ENCODE measurements around the gene COA8. TPM values are rescaled to one million over a fixed set of nuclear protein-coding genes. Genes with fewer than 3 reads are reported as not detected.

COA8 gene
- total and polyA plus RNA-seq, 2 of the 4 experiments (the other 2 are of a cell fraction): 12.2 to 21.1 TPM

GRCh38 chr14:103560691-103561090 lies 2.1 kb upstream of the COA8 start:
- H3K14ac ChIP-seq (replicated peaks; ENCODE audit: low read depth, low read length): 0 out of 2 replicates have a peak overlapping the region, but pooled peaks have one; percentile 43
- TF ChIP-seq RAD21 (IDR thresholded peaks at IDR 0.05; ENCODE audit: low read length) (no peak), MAZ (IDR thresholded peaks at IDR 0.05; ENCODE audit: borderline replicate concordance, low read depth, low read length) (no peak), CEBPB (IDR thresholded peaks at IDR 0.05; ENCODE audit: low read depth, low read length) (no peak), USF2 (IDR thresholded peaks at IDR 0.05; ENCODE audit: low read depth, low read length) (no peak), RCOR1 (IDR thresholded peaks at IDR 0.05; ENCODE audit: insufficient replicate concordance, low read length) (no peak)
- no peak overlapping the region for H4K8ac ChIP-seq (ENCODE audit: low read depth in 2 of 2, low read length in 2 of 2)
- ATAC-seq (ENCODE audit: low read depth) (no peak), DNase-seq (no peak)
- H3K56ac ChIP-seq (ENCODE audit: extremely low read depth, insufficient read depth, low read length): no peak overlapping the region
- peaks cover 22 to 62% of the 10 kb centered on the region in 2 experiments for H3K79me1 ChIP-seq (ENCODE audit: low read depth in 1 of 2, low read length in 2 of 2)
- no peaks in the 10 kb centered on the region for H3K27me3 ChIP-seq (ENCODE audit: control insufficient read depth, insufficient read depth, low read length)
- no peak overlapping the region for H3K27ac ChIP-seq (ENCODE audit: insufficient read depth, low read length)
- no peak overlapping the region for H2AK9ac ChIP-seq (replicated peaks; ENCODE audit: low read depth, low read length, poor library complexity)
- POLR2A ChIA-PET (ENCODE audit: unreplicated experiment): no interaction called here
- no peak overlapping the region for H3K18ac ChIP-seq (ENCODE audit: low read depth, low read length)
- H2AK5ac ChIP-seq (ENCODE audit: low read depth, low read length): no peak overlapping the region
- H2BK5ac ChIP-seq (ENCODE audit: low read depth, low read length, poor library complexity, severe bottlenecking): no peak overlapping the region
- H4K5ac ChIP-seq (ENCODE audit: low read depth, low read length): no peak overlapping the region
- 76% methylated on average over 5 of the region's 8 CpGs; no CpG with 5 or more reads in 1 of the 2 experiments for WGBS, 2 experiments (ENCODE audit: extremely low coverage in 2 of 2, insufficient read length in 1 of 2)
- H4K91ac ChIP-seq (ENCODE audit: insufficient read depth, low read depth, low read length): no peak overlapping the region
- CTCF ChIA-PET: no interaction called here
- intact Hi-C loops (cut with micrococcal nuclease): no loop called here
- H3K4me2 ChIP-seq (ENCODE audit: low read depth, low read length): no peak overlapping the region; the same call in 1 of the 2 replicates
- H2BK20ac ChIP-seq (ENCODE audit: low read depth, low read length): no peak overlapping the region
- BruUV-seq (replicated peaks): no TSS peak
- H3K36me3 ChIP-seq (ENCODE audit: control insufficient read depth, insufficient read depth, low read length): peaks cover 15% of the 10 kb centered on the region
- peaks cover 3% of the 10 kb centered on the region; the same call in 1 of the 2 replicates for H3K9me1 ChIP-seq (ENCODE audit: insufficient read depth, low read length)
- peaks cover 53% of the 10 kb centered on the region for H4K20me1 ChIP-seq (ENCODE audit: insufficient read depth, low read length)
- in situ Hi-C loops (cut with MboI; ENCODE audit: low sequenced_read_pairs): no loop called here
- H3K9me3 ChIP-seq (ENCODE audit: control insufficient read depth, insufficient read depth, low read length): no peaks in the 10 kb centered on the region
- H3K4me3 ChIP-seq (ENCODE audit: insufficient read depth, low read depth, low read length): no peak overlapping the region
- peaks cover 18% of the 10 kb centered on the region for H3K4me1 ChIP-seq (ENCODE audit: control insufficient read depth, insufficient read depth, low read length)
- no peak overlapping the region for H2AFZ ChIP-seq (replicated peaks; ENCODE audit: low read length, poor library complexity)
- no peak overlapping the region for H3K23ac ChIP-seq (ENCODE audit: low read depth, low read length)
- dilution Hi-C loops (cut with HindIII; ENCODE audit: low sequenced_read_pairs, unreplicated experiment): no loop called here
- no peak overlapping the region for H3K9ac ChIP-seq (ENCODE audit: low read depth, low read length)
- no peak overlapping the region for H2BK15ac ChIP-seq (ENCODE audit: low read depth, low read length)
- H2BK120ac ChIP-seq (ENCODE audit: low read depth, low read length): no peak overlapping the region
- no peak overlapping the region for H3K4ac ChIP-seq (ENCODE audit: low read depth, low read length)
